GM12878 (cell line): ENCODE measurements around the gene USP14. TPM values are rescaled to one million over a fixed set of nuclear protein-coding genes. Genes with fewer than 3 reads are reported as not detected.
"Not testable (repeated sequence)": the region's sequence is repeated elsewhere in the genome, so short reads cannot be mapped to it uniquely, and the experiment has no call there.

Experiments
- ATAC-seq: fragments of 200-7000 bp; cut with Tn5 transposase; 3 replicates; pipeline ENCODE4 v1.9.1; 2020; ENCODE audit warnings: mild to moderate bottlenecking, moderate library complexity
- BruUV-seq: library from RNA; stranded (reverse); fragments of 400-500 nt; replicated peaks from 2 replicates; lab custom pipeline; 2021; lab: Mats Ljungman, UMichigan
- CTCF ChIA-PET: fragments of 300-600 bp; sonication (Branson Sonifier 250); formaldehyde crosslinking; extraction: SDS; loops from one replicate; lab custom pipeline; 2021; ENCODE audit warnings: inconsistent platforms; lab: Yijun Ruan, JAX
- POLR2A ChIA-PET: fragments of 350-600 bp; formaldehyde crosslinking; extraction: SDS; loops from one replicate; lab custom pipeline; 2021; ENCODE audit warnings: inconsistent platforms; lab: Charles Lee
- RAD21 ChIA-PET: fragments of 300-600 bp; sonication (Branson Sonifier 250); formaldehyde crosslinking; loops from one replicate; lab custom pipeline; 2023; ENCODE audit warnings: antibody characterized with exemption; ENCODE audit not compliant: unreplicated experiment; lab: Charles Lee
- SMC1A ChIA-PET: fragments of 300-600 bp; sonication (Branson Sonifier 250); formaldehyde crosslinking; loops from one replicate; lab custom pipeline; 2023; ENCODE audit not compliant: unreplicated experiment, uncharacterized antibody; lab: Charles Lee
- DNase-seq: peaks from one replicate; pipeline ENCODE4 v3.0.0-alpha.2; 2011; ENCODE audit warnings: low read depth, low spot score
- FAIRE-seq: peaks from 3 replicates; lab custom pipeline; 2011; peaks lifted over from hg19 to GRCh38; lab: Jason Lieb, UNC
- H2AFZ ChIP-seq: 2 replicates; pipeline ENCODE4 v1.6.0; 2011; ENCODE audit warnings: low read depth, low read length, control low read depth; ENCODE audit not compliant: control insufficient read depth
- H3K27ac ChIP-seq: 2 replicates; pipeline ENCODE4 v1.5.1; 2011; ENCODE audit warnings: control low read depth; ENCODE audit not compliant: control insufficient read depth, insufficient read depth
- H3K27me3 ChIP-seq, 2 experiments: replicated peaks in 1 of 2; 2 replicates each; pipeline versions ENCODE4 v1.6.0 to v1.6.1; 2011; ENCODE audit warnings: low read length in 1 of 2; ENCODE audit not compliant: control insufficient read depth in 2 of 2, insufficient read depth in 2 of 2
- H3K36me3 ChIP-seq, 2 experiments: 2 replicates each; pipeline ENCODE4 v1.5.1; 2011; ENCODE audit warnings: low read length in 1 of 2; ENCODE audit not compliant: control insufficient read depth in 2 of 2, insufficient read depth in 2 of 2
- H3K4me1 ChIP-seq: 2 replicates; pipeline ENCODE4 v1.6.1; 2011; ENCODE audit warnings: mild to moderate bottlenecking, low read length, moderate library complexity, mixed read lengths; ENCODE audit not compliant: control insufficient read depth, insufficient read depth
- H3K4me2 ChIP-seq: 2 replicates; pipeline ENCODE4 v1.6.0; 2011; ENCODE audit warnings: control low read depth; ENCODE audit not compliant: control insufficient read depth, insufficient read depth
- H3K4me3 ChIP-seq: fragments of 200-600 bp; sonication (generic); 2 replicates; pipeline ENCODE4 v1.5.1; 2016
- H3K79me2 ChIP-seq: 2 replicates; pipeline ENCODE4 v1.6.0; 2011; ENCODE audit warnings: low read length; ENCODE audit not compliant: control insufficient read depth, insufficient read depth
- H3K9ac ChIP-seq: 2 replicates; pipeline ENCODE4 v1.8.0; 2011; ENCODE audit warnings: low read length, control low read depth, mixed read lengths; ENCODE audit not compliant: control insufficient read depth, insufficient read depth
- H3K9me3 ChIP-seq: replicated peaks from 3 replicates; pipeline ENCODE4 v1.5.1; 2011; ENCODE audit warnings: mild to moderate bottlenecking, low read length; ENCODE audit not compliant: control insufficient read depth, insufficient read depth
- H4K20me1 ChIP-seq: 2 replicates; pipeline ENCODE4 v1.6.0; 2011; ENCODE audit not compliant: control insufficient read depth, insufficient read depth
- BRCA1 ChIP-seq: IDR thresholded peaks from 2 replicates; pipeline ENCODE4 v1.6.1; 2011; ENCODE audit warnings: low read depth, low read length, improper control_type of control experiment
- EED ChIP-seq: sonication (generic); IDR thresholded peaks from 2 replicates; pipeline ENCODE4 v1.6.1; 2016; ENCODE audit warnings: antibody characterized with exemption, low read depth
- SPI1 ChIP-seq: IDR thresholded peaks from 2 replicates; pipeline ENCODE4 v1.6.1; 2011; ENCODE audit warnings: low read depth, mild to moderate bottlenecking, low read length, moderate library complexity, borderline replicate concordance; ENCODE audit not compliant: insufficient read depth
- TBL1XR1 ChIP-seq: IDR thresholded peaks from 2 replicates; pipeline ENCODE4 v1.6.1; 2012; ENCODE audit warnings: low read depth, low read length, improper control_type of control experiment
- whole genome bisulfite sequencing: methylation state at CpG from one replicate; pipeline ENCODE4 v1.1.6; 2016; ENCODE audit warnings: low lambda C conversion rate; ENCODE audit not compliant: insufficient replicate concordance, insufficient coverage; ENCODE audit errors: missing lambda C conversion rate; 5-methylcytosine and 5-hydroxymethylcytosine counted together
- in situ Hi-C: fragments of 300-500 bp; cut with MboI; formaldehyde crosslinking; loops from 9 replicates; pipeline ENCODE4 v1.14.3; 2018; ENCODE audit warnings: mixed read lengths
- intact Hi-C: fragments of 100-400 bp; cut with micrococcal nuclease; formaldehyde crosslinking; loops from one replicate; pipeline ENCODE4 v1.14.2; 2022; ENCODE audit not compliant: unreplicated experiment
- polyA plus RNA-seq, 11 experiments: library from polyadenylated mRNA; depleted of rRNA in 4 of 11; unstranded in 6 of 11; stranded (reverse) in 5 of 11; fragments of >200 nt; fragmentation: Nextera tagmentation in 4 of 11; fragmentation: Illumina TruSeq in 1 of 11; extraction: Ambion mirVana in 4 of 11; extraction: Trizol in 1 of 11; gene quantifications; 1 replicate in 1 of 11; 2 replicates in 10 of 11; pipeline versions ENCODE4 v1.2.1 to v1.2.3, GENCODE V29; 2011 to 2016; ENCODE audit warnings: inconsistent platforms in 2 of 11, missing spikeins in 2 of 11, low read depth in 1 of 11
- total RNA-seq, 4 experiments: library from RNA; depleted of rRNA in 3 of 4; stranded (reverse); fragments of >200 nt in 3 of 4; fragmentation: Illumina TruSeq in 1 of 4; extraction: Trizol in 1 of 4; gene quantifications; 2 replicates each; pipeline versions ENCODE4 v1.2.1 to v1.2.3, GENCODE V29; 2013 to 2021
- TF ChIP-seq, protein P1 (sequence below): fragments of 450-650 bp; IDR thresholded peaks from 2 replicates; pipeline ENCODE4 v1.6.1; 2017; ENCODE audit warnings: mild to moderate bottlenecking

The USP14 gene
- total and polyA plus RNA-seq, 10 of the 15 experiments (the other 5 are each of a cell fraction or from before 2014, with no cell fraction given), result 14.3 to 127 (median 29.6) TPM

- TF ChIP-seq, protein P1, sequence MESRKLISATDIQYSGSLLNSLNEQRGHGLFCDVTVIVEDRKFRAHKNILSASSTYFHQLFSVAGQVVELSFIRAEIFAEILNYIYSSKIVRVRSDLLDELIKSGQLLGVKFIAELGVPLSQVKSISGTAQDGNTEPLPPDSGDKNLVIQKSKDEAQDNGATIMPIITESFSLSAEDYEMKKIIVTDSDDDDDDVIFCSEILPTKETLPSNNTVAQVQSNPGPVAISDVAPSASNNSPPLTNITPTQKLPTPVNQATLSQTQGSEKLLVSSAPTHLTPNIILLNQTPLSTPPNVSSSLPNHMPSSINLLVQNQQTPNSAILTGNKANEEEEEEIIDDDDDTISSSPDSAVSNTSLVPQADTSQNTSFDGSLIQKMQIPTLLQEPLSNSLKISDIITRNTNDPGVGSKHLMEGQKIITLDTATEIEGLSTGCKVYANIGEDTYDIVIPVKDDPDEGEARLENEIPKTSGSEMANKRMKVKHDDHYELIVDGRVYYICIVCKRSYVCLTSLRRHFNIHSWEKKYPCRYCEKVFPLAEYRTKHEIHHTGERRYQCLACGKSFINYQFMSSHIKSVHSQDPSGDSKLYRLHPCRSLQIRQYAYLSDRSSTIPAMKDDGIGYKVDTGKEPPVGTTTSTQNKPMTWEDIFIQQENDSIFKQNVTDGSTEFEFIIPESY, result no peak
- TF ChIP-seq BRCA1 (no peak), TBL1XR1 (no peak), EED (no peak), SPI1 (no peak)
Observed at GRCh38 chr18:111306-112014, 46.9 kb upstream of the USP14 start (continued).

- H3K9ac ChIP-seq, H4K20me1 ChIP-seq, CTCF ChIA-PET, BruUV-seq, POLR2A ChIA-PET, H3K9me3 ChIP-seq, H3K4me3 ChIP-seq, H3K4me2 ChIP-seq, H2AFZ ChIP-seq, intact Hi-C loops, H3K27ac ChIP-seq, RAD21 ChIA-PET, H3K27me3 ChIP-seq, SMC1A ChIA-PET, DNase-seq, ATAC-seq, in situ Hi-C loops, H3K36me3 ChIP-seq, H3K79me2 ChIP-seq, H3K4me1 ChIP-seq: not testable (repeated sequence)
- FAIRE-seq, result peak; percentile 52
- WGBS, result 46% methylated on average over 26 of the region's 43 CpGs
Observed at GRCh38 chr18:112015-112733, 46.2 kb upstream of the USP14 start.
